ENCODE measurements around the gene CCT3.
"Not testable (repeated sequence)": the region's sequence is repeated elsewhere in the genome, so short reads cannot be mapped to it uniquely, and the experiment has no call there.

Gene CCT3

DNA sequence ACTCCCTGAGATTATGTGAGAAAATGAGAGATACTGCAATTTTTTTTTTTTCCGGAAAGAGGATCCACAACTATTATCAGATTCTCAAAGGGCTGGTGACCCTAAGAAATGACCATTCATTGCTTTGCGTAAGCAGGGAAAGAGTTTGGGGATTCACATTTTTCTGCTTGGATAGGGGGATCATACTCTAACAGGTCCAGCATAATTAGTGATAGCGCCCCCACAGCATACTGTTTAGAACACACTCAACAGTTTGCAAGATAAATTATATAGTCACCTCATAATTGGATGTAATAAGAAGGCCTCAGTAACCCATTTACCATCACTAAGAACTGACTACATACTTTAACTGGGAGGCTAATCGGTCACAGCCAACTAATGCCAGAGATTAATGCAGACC is 1.9 kb downstream of the CCT3 start:
- DNase-seq (ENCODE audit: low read depth in 2 of 2) = no peak

DNA sequence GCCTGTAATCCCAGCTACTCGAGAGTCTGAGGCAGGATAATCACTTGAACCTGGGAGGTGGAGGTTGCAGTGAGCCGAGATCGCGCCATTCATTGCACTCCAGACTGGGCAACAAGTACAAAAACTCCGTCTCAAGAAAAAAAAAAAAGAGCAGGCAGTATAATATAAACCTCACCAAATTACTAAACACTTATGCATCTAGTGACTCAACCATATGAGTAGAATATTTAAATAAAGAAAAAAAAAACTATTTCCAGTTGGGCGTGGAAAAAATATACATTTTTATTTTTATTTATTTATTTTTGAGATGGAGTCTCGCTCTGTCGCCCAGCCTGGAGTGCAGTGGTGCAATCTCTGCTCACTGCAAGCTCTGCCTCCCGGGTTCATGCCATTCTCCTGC is 14.9 kb downstream of the CCT3 start:
- not testable (repeated sequence) for DNase-seq (ENCODE audit: low read depth in 2 of 2)

DNA sequence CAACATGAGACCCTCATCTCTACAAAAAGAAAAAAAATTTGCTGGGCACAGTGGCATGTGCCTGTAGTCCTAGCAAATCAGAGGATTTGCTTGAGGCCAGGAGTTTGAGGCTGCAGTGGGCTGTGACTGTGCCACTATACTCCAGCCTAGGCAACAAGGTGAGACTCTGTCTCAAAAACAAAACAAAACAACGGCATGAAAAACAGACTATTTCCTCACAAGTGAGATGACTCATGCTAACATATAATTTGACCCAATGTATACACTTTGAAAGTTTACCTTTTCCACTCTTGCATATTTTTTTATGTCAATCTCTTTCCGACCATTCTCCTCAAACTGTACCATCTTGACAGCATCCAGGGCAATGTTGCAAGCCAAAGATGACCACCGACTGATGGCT is 17.5 kb downstream of the CCT3 start:
- DNase-seq (ENCODE audit: low read depth in 2 of 2) = no peak

DNA sequence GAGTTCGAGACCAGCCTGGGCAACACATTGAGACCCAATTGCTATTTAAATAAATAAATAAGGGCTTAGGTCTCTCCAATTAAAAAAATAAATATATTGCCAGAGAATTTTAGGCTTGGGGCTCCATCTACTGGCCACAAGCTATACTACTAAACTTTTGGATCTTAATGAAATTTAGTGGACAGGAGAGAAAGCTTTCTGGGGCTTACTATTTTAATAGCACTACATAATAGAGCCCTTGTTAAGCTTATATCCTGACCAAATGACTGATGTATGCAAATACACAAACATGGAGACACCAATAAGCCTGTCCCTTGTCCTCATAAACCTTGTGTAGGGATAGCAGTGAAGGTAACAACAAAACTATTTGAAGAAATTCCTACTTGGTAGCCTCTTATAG is 18.4 kb downstream of the CCT3 start:
- no peak for DNase-seq (ENCODE audit: low read depth in 2 of 2)

DNA sequence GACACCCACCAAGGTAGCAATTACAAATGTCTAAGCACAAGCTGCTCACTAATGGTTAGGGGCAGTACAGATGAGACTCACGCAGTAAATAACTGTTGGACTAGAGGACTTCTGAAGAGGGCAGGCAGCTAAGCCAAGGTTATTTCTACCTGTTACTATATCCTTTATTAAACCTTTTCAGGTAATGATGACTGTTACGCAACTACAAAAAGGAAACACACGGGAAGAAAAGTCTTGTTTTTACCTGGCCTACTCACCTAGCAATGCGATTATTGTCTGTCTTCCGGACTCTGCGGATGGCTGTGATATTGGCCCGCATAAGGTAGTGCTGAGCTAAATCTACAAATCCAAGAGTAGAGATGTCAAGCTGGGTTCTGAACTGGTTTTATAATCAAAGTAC is 21.2 kb downstream of the CCT3 start:
- no peak for DNase-seq (ENCODE audit: low read depth in 2 of 2)

DNA sequence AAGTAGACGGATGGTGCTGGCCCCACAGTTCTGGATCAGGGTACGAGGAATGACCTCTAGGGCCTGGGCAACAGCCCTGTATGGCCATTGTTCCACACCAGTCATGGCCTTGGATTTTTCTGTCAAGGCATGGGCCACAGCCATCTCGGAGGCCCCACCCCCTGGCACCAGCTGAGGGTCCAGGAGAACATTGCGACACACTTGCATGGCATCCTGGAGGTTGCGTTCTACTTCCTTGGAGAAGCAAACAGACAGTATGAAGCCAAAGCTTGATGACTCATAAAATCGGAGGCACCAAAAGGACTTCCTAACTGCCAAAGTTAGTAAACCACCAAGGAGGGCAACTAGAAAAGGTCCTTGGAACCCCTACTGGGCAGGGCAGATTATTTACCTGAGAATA is 27.1 kb downstream of the CCT3 start:
- no peak for DNase-seq (ENCODE audit: low read depth in 2 of 2)

DNA sequence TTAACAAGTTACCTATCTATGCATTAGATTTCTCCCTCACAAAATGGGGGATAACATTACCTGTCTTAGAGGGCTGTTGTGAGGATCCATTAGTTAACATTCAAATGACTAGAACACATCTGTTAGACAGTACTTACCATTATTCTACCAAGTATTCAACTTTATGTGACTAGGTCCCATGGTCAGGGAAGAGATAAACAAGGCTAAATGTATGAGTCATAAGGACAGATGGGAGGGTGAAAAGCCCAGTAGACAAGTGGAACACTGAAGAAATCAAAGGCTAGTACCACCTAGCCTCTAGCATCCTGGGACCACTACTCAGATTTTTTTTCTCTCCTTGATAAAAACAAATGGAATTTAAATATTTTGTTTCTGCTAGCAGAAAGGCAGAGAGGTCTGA is 30.0 kb downstream of the CCT3 start:
- DNase-seq (ENCODE audit: low read depth in 2 of 2) = no peak

DNA sequence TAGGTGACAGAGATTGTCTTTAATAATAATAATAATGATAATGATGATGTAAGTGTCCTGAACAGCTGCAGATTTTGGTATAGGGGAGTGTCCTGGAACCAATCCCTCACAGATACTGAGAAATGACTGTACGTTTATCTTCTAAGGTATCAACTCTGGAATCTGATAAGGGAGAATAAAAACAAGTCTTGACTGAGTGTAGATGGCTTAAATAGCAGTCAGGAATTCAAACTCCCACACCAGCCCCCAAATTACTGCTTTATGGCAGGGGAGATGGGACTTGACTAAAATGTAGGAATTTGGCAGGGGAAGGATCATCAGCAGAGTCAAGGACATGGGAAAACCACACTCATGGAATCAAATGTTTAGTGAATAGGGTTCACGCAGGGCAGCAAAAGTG is 32.9 kb downstream of the CCT3 start:
- no peak for DNase-seq (ENCODE audit: low read depth in 2 of 2)

DNA sequence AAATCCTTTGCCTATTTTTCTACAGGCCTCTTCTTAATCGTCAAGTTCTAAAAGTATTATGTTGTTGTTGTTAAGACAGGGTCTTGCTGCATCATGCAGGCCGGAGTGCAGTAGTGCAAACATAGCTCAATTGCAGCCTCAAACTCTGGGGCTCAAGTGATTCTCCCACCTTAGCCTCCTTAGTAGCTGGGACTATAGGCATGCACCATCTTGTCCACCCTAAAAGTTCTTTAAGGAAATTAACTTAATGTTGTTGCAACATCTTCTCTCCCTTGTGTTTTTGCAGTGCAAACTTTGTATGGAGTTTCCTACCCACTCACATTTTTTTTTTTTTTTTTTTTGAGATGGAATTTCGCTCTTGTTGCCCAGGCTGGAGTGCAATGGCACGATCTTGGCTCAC is 34.9 kb downstream of the CCT3 start:
- DNase-seq (ENCODE audit: low read depth in 2 of 2) = no peak

DNA sequence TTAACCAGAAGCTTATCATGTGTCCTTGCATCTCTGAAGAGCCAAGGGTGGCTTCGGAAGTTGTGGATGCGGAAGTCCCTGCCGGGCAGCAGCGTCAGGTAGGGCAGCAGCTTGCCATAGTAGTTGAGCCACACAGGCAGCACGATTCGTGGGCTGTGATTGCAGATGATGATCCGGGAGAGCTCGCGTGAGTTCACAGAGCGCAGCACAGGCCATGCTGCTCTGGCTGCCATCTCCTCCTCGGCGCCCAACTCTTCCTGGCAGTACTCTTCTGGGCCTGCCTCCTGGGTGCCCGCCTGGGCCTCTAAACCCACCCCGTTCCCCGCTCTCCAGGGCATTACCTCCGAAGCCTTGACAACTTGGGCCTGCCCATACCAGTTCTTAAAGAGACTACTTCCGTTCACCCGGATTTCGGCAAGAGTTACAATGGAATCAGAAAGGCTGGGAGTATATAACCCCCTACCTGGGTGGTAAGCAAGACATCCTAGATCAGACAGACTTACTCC is 39.2 kb downstream of the CCT3 start, which contains the start of gene VHLL:
TSS of gene VHLL (minus strand) at position 456 of the 506 bp plus-strand sequence. CDS start at position 338, 118 bp downstream.
- DNase-seq (ENCODE audit: low read depth in 2 of 2) = no peak

DNA sequence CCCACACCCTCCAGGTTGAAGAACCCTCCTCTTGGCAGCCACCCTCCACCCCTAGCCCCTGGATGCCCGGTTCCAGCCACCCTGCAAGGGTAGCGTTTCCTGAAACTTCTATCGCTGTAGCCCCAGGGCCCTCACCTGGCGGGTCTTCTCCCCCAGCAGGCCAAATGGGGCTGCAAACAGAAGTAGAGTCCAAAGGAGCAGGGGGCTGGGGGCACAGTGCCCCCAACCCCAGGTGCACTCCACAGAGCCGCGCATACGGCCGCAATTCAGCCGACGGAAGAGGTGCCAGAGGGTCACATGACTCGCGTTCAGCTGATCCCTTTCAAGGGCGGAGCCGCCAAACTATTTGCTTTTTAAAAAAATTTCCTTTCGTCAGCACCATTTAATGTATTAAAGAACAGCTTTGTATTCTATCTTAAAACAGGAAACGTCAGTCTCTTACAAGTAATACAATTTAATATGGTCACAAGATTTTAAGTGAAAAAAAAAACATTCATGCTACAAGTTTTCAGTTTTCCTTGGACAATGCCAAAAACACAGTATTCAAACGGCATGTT is 42.6 kb downstream of the CCT3 start, which contains the start of gene GLMP:
TSS of gene GLMP (minus strand) at position 289 of the 557 bp plus-strand sequence. CDS start at position 255, 34 bp downstream.
- peak; percentile 30 to 31 for DNase-seq (ENCODE audit: low read depth in 2 of 2)

DNA sequence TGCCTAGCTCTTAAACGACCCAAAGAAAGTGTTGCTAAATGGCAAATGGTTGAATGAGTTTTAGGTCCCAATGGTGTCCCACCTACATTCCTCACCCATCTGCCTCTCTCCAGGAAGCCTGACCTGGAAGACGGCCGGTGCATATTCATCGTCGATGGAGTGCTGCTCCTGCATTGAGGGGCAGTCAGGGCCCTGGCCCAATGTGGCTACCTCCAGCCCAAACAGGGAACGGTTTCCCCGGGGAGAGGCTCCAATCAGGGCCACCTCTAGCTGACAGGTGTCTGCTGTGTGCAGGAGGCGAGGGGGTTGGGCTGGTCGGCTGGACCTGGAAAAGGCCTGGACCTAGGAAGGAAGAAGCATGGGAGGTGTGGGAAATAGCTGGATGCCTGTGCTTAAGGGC is 44.2 kb downstream of the CCT3 start:
- no peak for DNase-seq (ENCODE audit: low read depth in 2 of 2)

DNA sequence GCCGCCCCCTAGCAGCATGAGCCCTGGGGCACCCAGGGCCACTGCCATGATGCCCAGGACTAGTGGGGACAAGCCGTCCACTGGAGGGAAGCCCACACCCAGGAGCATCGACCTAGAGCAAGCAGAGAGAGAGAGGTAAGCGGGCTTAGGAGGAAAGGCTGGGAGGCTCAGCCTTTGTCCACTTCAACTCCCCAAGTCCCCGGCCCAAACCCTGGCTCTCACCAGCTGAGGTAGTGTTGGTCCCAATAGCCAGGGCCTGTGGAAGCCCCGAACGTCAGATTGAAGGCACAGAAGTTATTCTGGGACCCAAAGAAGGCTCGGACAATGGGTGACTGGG is 45.0 kb downstream of the CCT3 start:
- DNase-seq (ENCODE audit: low read depth in 2 of 2) = no peak

DNA sequence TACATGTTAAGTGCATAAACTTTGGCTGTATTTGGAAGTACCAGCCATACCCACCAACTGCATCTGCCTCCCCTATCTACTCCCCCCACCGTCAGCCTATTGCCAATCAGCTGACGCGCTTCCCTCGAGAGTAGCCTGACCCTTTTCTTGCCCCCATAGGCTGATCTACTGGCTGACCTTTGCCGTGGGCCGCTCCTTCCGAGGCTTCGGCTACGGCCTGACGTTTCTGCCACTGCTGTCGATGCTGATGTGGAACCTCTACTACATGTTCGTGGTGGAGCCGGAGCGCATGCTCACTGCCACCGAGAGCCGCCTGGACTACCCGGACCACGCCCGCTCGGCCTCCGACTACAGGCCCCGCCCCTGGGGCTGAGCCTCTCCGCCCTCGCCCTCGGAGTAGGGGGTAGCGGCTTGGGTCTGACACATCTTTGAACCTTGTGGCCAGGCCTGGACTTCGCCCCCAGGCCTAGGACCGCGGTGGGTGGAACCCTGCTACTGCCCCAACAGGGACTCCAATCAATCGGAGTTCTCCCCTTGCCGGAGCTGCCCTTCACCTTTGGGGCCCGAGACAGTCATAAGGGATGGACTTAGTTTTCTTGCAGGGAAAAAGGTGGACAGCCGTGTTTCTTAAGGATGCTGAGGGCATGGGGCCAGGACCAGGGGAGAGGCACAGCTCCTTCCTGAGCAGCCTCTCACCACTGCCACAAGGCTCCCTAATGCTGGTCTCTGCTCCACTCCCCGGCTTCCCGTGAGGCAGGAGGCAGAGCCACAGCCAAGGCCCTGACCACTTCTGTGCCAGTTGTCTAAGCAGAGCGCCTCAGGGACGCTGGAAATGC is 46.6 kb downstream of the CCT3 start:
- peak in 1 of 2 donors; percentile 28 for DNase-seq (ENCODE audit: low read depth in 2 of 2)

DNA sequence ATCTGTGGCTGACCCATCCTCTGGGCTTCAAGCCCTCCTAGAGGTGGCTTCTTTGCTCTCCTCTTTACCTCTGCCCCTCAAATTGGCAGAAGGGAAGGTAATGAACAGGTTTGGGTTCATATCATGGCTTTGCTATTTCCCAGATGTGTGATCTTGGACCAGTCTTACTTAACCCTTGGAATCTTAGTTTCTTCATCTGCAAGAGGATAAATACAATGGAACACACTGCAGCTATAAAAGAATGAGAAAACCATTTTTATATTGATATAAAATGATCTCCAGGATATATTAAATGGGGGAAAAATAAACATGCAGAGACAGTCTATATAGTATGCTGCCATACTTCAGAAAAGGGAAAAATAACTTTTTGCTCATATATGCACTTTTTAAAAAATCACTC is 48.2 kb downstream of the CCT3 start:
- no peak for DNase-seq (ENCODE audit: low read depth in 2 of 2)

DNA sequence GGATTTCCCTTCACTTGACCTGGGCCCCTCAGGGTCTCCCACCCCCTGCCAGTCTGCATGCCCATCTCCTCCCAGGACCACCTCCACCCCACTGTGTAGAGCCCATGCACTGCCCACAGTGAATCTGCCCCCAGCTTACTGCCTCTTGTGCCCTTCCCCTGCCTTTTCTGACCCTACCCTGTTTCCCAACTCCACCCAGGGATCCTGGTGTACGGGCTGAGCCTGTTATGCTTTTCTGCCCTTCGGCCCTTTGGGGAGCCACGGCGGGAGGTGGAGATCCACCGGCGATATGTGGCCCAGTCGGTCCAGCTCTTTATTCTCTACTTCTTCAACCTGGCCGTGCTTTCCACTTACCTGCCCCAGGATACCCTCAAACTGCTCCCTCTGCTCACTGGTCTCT is 52.0 kb downstream of the CCT3 start:
- no peak for DNase-seq (ENCODE audit: low read depth in 2 of 2)

DNA sequence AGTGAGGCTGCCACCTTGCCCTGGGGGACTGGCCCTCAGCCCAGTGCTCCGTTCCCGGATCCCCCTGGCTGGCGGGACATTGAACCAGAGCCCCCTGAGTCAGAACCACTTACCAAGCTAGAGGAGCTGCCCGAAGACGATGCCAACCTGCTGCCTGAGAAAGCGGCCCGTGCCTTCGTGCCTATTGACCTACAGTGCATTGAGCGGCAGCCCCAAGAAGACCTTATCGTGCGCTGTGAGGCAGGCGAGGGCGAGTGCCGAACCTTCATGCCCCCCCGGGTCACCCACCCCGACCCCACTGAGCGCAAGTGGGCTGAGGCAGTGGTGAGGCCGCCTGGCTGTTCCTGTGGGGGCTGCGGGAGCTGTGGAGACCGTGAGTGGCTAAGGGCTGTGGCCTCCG is 52.7 kb downstream of the CCT3 start:
- DNase-seq (ENCODE audit: low read depth in 2 of 2) = no peak

DNA sequence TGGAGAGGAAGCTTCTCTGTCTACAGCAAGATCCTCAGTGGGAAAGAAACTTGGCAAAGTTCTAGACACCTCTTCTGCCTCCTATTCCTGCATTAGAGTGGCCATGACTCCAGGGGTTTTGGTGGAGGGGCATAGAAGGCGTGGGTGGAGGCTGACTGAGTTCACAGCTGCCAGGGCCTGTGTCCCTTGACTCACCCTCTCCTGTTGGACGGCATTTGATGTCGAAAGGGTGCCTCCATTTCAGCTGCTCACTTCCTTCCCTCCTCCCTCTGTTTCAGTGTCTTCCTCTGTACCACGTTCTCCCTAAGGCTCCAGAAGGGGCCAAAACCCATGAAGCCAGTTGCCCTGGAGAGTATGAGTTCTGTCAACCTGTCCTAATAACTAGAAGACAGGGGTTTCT is 53.3 kb downstream of the CCT3 start:
- no peak for DNase-seq (ENCODE audit: low read depth in 2 of 2)

DNA sequence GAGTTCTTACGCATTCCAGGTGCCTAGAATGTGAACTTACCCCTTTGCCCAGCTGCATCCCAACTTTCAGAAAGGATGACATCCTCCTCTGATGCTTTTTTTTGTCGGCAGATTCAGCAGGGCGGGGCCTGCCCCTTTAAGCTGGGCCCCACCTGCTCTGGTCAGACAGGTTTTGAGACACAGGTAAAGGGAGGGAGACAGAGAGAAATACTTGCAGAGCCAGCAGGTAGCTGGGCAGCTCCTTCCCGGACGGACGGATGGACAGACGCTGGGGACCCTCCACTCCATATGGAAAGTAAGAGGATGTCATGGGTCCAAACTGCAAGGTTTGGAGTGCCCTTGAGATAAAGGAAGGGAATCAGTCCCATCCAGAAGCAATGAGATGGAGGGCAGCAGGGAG is 54.0 kb downstream of the CCT3 start, which contains the start of gene TMEM79:
TSS of gene TMEM79 (plus strand) at position 214 of the 400 bp plus-strand sequence. CDS start 902 bp downstream, outside the sequence.
- no peak for DNase-seq (ENCODE audit: low read depth in 2 of 2)

DNA sequence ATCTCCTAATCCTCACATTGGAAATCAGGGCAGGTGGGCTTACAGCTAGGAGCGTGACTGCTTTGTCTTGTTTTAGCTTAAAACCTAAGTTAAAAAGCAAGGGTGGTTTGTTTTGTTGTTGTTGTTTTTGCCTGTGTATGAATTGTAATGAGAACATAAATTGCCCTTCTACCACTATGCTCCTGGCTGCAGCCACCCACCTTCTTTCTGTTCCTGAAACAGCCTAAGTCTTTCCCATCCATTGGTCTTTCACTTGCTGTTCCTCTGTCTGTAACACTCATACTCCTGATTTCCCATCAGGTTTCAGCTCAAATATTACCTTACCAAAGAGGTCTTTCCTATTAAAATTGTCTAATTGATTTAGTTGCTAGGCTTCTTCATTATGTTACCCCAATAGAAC is 54.6 kb downstream of the CCT3 start:
- DNase-seq (ENCODE audit: low read depth in 2 of 2) = no peak

DNA sequence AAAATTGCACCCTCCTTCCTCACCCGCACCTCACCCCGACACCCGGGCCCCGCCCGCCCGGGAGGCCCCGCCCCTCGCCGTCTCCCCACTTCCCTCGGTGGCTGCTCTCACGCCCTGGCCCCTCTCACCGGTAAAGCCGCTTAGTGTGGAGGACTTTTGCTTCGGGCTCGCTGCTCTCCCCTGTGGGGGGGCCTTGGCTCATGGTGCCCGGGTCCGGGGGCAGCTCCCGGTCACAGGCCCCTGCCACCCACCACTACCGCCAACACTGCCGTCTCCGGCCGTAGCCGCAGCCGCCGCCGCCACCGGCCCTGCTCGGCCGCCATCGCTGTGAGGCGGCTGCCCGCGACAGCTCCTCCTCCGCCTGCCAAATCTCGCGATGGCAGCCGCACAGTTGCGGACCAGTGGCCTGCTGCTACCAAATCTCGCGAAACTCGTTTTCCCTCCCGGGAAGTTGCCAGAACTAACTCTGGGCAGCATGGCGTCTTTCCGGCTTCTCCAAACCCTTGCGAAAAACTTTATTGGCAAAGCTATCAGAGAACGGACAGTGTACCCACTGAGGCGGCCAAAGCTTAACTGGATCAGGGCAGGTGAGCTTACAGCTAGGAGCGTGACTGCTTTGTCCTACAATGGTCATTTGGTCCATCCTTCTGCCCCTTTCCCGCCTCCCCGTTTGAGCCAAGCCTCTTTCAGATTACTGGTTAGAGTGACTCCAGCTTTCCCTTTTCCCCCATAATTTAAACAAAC is 55.4 kb downstream of the CCT3 start, which contains the start of gene SMG5:
TSS of gene SMG5 (minus strand) at position 347 of the 744 bp plus-strand sequence. CDS start at position 202, 145 bp downstream.
- peak; percentile 90 to 94 for DNase-seq (ENCODE audit: low read depth in 2 of 2)
